ENCODE measurements around the gene ARHGDIA.

GRCh38 chr17:81884968-81885367, 13.8 kb upstream of the ARHGDIA start:
- no peak for TF ChIP-seq CTCF (IDR thresholded peaks at IDR 0.05)
- no peak for TF ChIP-seq POLR2A (IDR thresholded peaks at IDR 0.05)
